HEK293T (cell line): ENCODE measurements around the gene POLR3G.

ENCODE experiments used
- BHLHE40 ChIP-seq: fragments of 450-650 bp; IDR thresholded peaks from 2 replicates; pipeline ENCODE4 v1.6.1; 2016; ENCODE audit warnings: mild to moderate bottlenecking, moderate library complexity, borderline replicate concordance
- CTBP1 ChIP-seq: fragments of 450-650 bp; IDR thresholded peaks from 2 replicates; pipeline ENCODE4 v1.6.1; 2016; ENCODE audit warnings: borderline replicate concordance
- FOXA1 ChIP-seq: fragments of 450-650 bp; IDR thresholded peaks from 2 replicates; pipeline ENCODE4 v1.6.1; 2016; ENCODE audit warnings: mild to moderate bottlenecking
- FOXM1 ChIP-seq: fragments of 450-650 bp; IDR thresholded peaks from 2 replicates; pipeline ENCODE4 v1.6.1; 2017; ENCODE audit warnings: mild to moderate bottlenecking, borderline replicate concordance
- LEF1 ChIP-seq: fragments of 450-650 bp; IDR thresholded peaks from 2 replicates; pipeline ENCODE4 v1.6.1; 2017; ENCODE audit warnings: mild to moderate bottlenecking, borderline replicate concordance
- SP1 ChIP-seq: fragments of 450-650 bp; IDR thresholded peaks from 2 replicates; pipeline ENCODE4 v1.6.1; 2017
- SUZ12 ChIP-seq: fragments of 450-650 bp; IDR thresholded peaks from 2 replicates; pipeline ENCODE4 v1.6.1; 2016; ENCODE audit warnings: mild to moderate bottlenecking

- TF ChIP-seq FOXM1, result no peak
- TF ChIP-seq CTBP1, result no peak
- TF ChIP-seq SUZ12, result no peak
- TF ChIP-seq BHLHE40, result no peak
- TF ChIP-seq SP1, result no peak
- no peak for TF ChIP-seq FOXA1
- no peak for TF ChIP-seq LEF1
Observed at GRCh38 chr5:90434116-90434714, 40.4 kb upstream of the POLR3G start.
